Keratinocyte (primary cell): Measurements from ENCODE around the gene OGDH.

ENCODE experiments used
- EZH2 ChIP-seq: IDR thresholded peaks from one replicate; pipeline ENCODE4 v1.6.1; 2012; ENCODE audit warnings: inconsistent platforms, mild to moderate bottlenecking, low read length, moderate library complexity
- TF ChIP-seq, protein P1 (sequence below), 3 experiments: IDR thresholded peaks in 1 of 3; conservative IDR thresholded peaks in 1 of 3; optimal IDR thresholded peaks in 1 of 3; 2 replicates in 2 of 3; 3 replicates in 1 of 3; pipeline versions ENCODE3 to v1.5.1; 2011; ENCODE audit warnings: low read length in 3 of 3, mild to moderate bottlenecking in 3 of 3, moderate library complexity in 2 of 3, control low read depth in 1 of 3, inconsistent platforms in 1 of 3; ENCODE audit not compliant: insufficient read depth in 2 of 3; ENCODE audit errors: extremely low read depth in 1 of 3

GRCh38 chr7:44727937-44728262, 121.5 kb downstream of the OGDH start:
- TF ChIP-seq, protein P1, sequence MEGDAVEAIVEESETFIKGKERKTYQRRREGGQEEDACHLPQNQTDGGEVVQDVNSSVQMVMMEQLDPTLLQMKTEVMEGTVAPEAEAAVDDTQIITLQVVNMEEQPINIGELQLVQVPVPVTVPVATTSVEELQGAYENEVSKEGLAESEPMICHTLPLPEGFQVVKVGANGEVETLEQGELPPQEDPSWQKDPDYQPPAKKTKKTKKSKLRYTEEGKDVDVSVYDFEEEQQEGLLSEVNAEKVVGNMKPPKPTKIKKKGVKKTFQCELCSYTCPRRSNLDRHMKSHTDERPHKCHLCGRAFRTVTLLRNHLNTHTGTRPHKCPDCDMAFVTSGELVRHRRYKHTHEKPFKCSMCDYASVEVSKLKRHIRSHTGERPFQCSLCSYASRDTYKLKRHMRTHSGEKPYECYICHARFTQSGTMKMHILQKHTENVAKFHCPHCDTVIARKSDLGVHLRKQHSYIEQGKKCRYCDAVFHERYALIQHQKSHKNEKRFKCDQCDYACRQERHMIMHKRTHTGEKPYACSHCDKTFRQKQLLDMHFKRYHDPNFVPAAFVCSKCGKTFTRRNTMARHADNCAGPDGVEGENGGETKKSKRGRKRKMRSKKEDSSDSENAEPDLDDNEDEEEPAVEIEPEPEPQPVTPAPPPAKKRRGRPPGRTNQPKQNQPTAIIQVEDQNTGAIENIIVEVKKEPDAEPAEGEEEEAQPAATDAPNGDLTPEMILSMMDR (optimal IDR thresholded peaks at IDR 0.05 in 1 of 3, IDR thresholded peaks at IDR 0.05 in 1 of 3, conservative IDR thresholded peaks at IDR 0.05 in 1 of 3; ENCODE audit: extremely low read depth in 1 of 3, insufficient read depth in 2 of 3, low read length in 3 of 3): no peak
- TF ChIP-seq EZH2: no peak
